HG02852 (cell line): ENCODE measurements around the gene PTMS.
"Not testable (repeated sequence)": the region's sequence is repeated elsewhere in the genome, so short reads cannot be mapped to it uniquely, and the experiment has no call there.

Source experiments
- ATAC-seq: cut with Tn5 transposase; IDR thresholded peaks from one replicate; pipeline ENCODE4 v1.9.1; 2021; ENCODE audit warnings: mild to moderate bottlenecking, moderate library complexity; ENCODE audit not compliant: unreplicated experiment

Gene PTMS, protein sequence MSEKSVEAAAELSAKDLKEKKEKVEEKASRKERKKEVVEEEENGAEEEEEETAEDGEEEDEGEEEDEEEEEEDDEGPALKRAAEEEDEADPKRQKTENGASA

DNA sequence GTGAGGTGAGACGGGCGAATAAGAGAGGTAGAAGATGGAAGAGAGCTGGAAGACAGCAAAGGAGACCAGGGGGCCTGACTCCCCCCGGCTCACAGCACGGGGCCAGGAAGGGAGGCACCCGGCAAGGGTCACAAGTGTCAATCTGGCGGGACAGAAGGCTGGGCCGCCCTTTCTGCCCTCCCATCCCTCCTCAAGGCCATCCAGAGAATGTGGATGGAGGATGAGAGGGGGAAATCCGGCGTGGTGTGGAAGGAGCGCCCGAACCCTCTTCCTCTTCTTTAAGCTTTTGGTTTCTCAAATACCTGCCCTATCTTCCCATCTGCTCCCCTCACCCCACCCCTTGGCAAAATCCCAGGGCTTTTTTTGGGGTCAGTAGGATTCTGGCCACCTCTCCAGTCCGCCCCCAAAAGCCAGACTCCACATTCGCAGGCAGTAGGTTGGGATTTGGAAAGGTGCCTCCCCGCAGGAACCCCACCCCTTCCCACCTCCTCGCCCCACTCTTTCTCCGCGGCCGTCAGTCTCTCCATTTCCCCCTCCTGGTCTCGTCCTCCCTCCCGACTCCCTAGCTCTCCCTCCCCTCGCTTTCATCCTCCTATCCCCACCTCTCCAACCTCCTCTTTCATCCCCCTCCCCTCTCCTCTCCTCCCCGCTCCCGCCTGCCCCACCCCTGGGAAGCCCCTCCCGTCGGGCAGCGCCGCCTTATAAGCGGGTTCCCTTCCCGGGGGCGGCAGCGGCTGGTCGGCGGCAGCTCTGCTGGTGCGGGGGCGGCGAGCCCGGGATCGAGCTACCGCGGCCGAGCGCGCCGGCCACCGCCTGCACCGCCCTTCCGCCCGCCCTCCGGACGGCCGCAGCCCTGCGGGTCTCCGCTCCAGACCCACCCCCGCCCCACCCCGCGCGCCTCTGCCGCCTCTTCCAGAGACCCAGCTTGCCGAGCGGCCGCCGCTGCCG, at the start of gene PTMS:
TSS of gene PTMS (plus strand) at position 730 of the 948 bp plus-strand sequence. CDS start 343 bp downstream, outside the sequence.
- no peak for ATAC-seq

DNA sequence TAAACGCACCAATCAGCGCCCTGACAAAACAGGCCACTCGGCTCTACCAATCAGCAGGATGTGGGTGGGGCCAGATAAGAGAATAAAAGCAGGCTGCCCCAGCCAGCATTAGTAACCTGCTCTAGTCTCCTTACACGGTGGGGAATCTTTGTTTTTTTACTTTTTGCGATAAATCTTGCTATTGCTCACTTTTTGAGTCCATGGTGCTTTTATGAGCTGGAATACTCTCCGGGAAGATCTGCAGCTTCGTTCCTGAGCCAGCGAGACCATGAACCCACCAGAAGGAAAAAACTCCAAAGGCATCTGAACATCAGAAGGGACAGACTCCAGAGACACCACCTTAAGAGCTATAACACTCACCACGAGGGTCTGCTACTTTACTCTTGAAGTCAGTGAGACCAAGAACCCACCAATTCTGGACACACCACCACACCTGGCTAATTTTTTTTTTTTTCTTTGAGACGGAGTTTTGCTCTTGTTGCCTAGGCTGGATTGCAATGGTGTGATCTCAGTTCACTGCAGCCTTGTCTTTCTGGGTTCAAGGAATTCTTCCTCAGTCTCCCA, 49.2 kb upstream of the PTMS start:
- ATAC-seq = no peak

DNA sequence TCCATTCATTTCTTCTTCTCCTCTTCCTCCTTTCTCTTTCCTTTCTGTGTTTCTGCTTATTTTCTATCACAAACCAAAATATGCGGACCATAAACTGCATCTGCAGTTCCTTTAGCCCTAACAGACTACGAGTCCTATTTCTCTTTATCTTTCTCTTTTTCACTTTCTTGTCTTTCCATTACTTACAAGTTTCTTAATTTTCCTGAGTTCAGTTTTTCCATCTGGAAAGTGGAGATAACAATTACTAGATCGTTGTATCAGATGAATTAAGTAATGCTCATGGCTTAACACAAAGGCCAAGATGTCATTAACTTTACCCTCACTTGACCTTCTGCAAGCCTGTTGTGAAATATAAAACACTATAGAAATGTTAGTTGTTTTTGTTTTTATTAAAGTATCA, 43.3 kb upstream of the PTMS start:
- ATAC-seq = no peak

DNA sequence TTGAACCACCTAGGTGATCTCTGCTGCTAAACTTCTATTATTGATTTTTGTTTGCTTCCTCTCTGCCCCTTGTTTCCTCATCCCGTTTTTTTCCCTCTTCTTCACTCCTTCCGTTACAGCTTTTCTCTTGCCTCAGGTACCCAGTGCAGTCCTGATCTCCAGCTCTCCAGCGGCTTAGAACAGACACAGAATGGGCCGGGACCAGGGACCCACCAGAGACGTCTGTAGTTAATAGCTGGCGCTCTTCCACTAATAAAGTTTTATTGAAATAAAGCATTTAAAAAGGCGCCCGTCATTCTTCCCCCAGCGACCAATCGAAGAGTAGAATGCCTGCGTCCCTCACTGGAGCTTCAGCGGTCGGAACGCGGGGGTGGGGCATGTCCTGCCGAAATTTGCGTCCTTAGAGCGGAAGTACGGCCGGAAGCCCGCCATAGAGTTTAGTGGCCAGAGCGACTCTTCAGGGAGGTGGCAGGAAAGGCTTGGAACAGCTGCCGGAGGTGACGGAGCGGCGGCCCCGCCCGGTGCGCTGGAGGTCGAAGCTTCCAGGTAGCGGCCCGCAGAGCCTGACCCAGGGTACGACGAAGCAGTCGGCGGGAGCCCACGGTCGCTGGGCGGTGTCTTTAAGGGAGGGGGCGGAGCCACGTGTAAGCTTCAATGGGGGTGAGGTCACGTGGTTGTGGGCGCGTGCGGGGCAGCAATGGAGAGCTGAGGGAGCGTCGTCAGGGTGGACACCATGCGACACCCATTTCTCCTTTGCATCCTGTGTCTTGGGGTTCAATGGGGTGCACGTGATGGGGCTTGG, 42.4 kb upstream of the PTMS start, which contains the start of gene COPS7A:
TSS of gene COPS7A (plus strand) at position 440 of the 802 bp plus-strand sequence. CDS start 611 bp downstream, outside the sequence.
- peak; percentile 91 for ATAC-seq

DNA sequence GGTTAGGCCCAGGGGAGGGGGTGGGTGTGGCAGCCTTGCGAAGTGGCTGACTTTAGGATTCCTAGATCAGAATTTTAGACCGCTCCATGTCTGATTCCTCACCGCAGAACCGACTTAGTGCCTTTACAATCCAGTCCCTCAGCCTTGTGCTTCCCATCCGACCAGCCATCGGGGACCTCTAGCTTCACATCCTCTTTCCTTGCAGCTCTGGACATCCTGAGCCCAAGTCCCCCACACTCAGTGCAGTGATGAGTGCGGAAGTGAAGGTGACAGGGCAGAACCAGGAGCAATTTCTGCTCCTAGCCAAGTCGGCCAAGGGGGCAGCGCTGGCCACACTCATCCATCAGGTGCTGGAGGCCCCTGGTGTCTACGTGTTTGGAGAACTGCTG, 41.8 kb upstream of the PTMS start:
- peak; percentile 25 for ATAC-seq

DNA sequence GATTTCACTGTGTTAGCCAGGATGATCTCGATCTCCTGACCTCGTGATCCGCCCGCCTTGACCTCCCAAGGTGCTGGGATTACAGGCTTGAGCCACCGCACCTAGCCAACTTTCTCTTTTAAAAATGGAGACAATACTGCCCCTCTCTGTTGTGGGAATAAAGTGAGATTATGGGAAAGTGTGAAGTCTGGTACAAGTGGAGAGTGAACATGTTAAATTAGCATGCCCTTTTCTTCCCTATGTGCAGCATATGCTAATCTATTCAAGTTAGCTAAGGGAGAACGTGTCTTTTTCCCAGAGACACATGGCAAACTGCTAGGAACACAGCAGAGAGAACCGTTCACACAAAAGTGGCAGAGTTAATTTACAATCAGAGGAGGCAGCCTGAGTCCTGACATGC, 40.8 kb upstream of the PTMS start:
- no peak for ATAC-seq

DNA sequence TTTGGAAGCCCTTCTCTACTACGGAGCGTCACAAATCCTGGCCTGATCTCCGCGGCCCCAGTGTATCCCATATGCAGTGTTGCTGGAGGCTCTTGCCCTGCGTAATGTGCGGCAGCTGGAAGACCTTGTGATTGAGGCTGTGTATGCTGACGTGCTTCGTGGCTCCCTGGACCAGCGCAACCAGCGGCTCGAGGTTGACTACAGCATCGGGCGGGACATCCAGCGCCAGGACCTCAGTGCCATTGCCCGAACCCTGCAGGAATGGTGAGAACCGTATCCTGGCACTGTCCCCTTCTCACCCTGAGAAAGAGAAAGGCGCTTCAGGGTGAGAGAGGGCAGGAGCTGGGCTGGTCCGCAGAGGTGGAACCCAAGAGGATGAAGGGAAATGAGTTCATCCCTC, 37.0 kb upstream of the PTMS start:
- ATAC-seq = no peak

DNA sequence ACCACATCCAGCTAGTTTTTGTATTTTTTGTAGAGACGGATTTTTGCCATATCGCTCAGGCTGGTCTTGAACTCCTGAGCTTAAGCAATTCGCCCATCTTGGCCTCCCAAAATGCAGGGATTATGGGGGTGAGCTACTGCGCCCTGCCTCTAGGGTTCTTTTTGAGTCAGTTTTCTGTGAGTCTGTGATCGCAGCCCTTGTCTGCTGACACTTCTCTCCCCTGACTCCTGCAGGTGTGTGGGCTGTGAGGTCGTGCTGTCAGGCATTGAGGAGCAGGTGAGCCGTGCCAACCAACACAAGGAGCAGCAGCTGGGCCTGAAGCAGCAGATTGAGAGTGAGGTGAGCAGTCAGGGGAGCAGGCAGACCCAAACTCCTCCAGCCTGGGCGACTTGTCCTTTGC, 36.0 kb upstream of the PTMS start:
- ATAC-seq = no peak

DNA sequence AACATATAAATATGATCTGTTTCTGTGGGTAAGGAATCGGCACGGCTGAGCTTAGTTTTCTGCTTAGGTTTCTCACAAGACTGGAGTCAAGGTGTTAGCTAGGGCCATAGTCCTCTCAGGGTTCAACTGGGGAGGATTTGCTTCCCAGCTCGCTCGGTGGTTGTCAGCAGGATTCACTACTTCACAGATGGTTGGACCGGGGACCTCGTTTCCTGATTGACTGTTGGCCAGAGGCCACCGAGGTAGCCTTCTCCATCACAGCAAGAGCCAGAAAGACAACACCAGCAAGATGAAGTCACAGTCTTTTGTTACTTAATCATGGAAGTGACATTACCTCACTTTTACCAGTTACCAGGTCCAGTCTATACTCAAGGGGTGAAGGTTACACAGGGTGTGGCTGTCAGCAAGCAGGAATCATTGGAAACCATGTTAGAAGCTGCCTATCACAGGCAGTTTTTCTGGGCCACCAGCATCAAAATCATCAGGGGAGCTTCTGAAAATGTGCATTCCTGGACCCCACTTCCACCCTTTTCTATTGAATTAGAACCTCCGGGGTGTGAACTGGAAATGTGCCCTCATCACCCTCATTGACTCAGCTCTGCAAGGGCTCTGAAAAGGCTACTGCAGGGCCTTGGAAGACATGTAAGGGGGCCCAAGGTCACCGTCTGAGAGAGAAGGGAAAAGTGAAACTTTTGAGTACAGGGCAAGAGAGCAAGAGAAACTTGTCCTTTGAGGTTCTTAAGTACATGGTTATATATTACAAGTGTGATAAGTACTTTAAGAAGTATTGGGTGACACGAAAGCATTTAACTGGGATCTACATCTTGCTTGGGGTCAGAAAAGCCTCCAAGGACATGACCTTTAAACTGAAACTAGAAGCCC, 31.4 kb upstream of the PTMS start:
- ATAC-seq = no peak

DNA sequence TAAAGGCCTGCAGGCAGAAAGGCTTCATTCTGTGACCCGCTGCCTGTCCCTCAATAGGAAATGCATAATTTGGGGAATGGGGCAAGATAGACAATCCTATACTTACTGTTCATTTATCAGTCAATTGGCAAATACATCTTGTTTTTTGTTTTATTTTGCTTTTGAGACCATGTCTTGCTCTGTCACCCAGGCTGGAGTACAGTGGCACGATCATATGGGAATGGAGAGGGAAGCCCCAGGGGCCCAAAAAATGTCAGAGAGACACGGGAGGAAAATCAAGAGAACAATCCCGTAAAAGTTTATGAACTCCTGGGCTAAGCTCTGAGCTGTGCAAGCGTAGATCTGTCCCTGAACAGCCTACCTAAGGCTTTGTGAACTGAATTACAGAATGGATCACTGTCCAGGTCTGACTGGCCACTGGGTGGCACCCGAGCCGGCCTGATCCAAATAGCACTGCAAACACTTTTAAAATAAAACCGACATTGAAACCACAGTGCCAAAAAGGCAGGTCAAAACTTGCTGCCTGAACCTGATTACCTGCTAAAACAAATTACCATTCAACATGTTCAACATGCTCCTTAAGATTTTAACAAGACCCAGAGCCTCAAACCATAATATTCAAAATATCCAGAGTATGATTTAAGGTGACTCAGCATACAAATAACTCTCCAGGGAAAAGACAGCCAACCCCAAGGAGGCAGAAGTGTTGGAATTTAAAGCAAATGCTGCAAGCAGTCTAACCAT, 30.5 kb upstream of the PTMS start:
- ATAC-seq = no peak

DNA sequence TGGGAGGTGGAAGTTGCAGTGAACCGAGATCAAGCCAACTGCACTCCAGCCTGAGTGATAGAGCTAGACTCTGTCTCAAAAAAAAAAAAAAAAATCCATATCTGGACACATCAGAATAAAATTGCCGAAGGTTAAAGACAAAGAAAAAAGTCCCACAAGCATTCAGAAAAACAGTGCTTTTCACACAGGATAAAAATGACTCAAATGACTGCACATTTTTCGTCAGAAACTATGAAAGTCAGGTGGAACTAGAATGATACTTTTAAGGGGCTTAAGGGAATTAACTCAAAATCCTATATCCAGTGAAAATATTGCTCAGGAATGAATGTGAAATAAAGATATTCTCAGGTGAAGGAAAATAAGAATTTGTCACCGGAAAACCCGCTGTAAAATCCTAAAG, 29.4 kb upstream of the PTMS start:
- no peak for ATAC-seq

DNA sequence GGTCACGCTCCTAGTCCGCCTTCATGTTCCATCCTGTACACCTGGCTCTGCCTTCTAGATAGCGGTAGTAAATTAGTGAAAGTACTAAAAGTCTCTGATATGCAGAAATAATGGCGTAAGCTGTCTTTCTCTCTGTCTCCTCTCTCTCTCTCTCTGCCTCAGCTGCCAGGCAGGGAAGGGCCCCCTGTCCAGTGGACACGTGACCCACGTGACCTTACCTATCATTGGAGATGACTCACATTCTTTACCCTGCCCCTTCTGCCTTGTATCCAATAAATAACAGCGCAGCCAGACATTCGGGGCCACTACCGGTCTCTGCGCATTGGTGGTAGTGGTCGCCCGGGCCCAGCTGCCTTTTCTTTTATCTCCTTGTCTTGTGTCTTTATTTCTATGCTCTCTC, 24.1 kb upstream of the PTMS start:
- not testable (repeated sequence) for ATAC-seq

DNA sequence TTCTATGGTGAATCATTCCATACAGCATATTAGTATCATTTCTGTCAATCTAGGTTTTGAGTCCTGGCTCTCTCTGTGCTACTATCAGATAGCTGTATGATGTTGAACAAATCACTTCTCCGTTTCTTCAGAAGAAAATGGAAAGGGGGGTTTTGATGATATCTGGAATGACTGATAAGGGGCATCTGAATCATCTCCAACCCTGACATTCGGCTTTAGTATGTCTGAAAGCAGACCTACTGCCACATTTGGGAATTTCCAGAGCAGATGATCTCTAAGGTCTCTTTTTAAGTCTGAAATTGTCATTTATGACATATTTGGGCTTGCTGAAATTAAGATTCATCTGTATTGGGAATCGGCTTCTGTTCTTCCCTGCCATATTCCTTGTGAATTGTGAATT, 23.3 kb upstream of the PTMS start:
- ATAC-seq = no peak

DNA sequence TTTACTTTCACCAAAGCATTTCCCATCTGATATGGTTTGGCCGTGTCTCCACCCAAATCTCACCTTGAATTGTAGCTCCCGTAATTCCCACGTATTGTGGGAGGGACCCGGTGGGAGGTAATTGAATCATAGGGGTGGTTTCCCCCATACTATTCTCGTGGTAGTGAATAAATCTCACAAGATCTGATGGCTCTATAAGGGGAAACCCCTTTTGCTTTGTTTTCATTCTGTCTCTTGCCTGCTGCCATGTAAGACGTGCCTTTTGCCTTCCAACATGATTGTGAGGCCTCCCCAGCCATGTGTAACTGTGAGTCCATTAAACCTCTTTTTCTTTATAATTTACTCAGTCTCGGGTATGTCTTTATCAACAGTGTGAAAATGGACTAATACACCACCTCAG, 22.9 kb upstream of the PTMS start:
- not testable (repeated sequence) for ATAC-seq

DNA sequence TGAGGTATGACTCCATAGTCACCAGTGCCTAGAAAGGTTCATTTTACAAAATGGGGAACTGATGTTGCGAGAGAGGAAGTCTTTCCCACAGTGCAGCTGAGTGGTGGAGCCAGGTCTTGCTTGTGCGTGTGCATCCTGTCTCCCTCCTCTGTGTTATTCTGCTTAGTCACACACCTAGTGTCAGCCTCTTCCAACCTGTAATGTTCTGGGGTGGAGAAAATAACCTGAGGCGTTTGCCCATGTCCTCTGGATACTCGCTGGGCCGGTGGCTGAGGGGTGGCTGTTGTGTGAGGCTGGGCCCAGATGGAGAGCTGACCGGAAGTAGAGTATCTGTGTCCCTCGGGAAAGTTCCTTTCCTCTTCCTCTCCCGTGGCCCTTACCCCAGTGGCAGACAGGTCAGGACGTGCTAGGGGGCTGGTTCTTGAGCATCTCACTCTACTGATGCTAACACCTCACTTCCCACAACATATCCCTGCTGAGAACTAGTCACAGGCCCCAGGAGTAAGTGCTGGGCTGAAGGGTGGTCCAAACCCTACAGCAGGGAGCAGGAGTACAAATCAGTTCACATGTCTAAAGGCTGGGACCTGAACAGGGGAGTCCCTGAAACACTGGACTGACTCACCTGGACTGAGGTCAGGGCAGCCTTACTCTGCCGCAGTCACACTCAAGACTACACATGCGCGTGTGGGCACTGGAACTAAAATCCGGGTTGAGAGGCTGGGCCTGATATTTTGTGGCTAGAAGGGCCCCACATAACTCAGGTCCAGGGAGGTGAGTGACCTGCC, 20.2 kb upstream of the PTMS start:
- ATAC-seq = no peak

DNA sequence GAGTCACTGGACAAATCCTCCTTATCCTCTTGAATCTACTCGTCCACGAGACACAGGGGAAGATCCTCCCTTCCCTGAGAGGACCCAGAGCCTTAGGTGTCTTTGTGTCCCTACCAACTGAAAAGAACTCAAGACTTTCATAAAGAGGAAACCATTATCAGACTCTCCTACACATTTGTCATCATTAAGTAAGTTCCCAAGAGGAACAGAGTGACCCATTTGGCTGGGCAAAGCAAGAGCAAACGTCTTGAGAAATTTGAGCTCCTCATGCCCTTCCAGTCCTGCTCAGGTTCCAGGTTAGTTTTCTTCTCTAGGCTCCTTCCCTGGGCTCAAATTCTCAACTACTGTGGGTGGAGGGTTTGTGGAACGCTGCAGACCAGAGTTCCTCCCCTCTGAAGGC, 18.9 kb upstream of the PTMS start:
- ATAC-seq = no peak

DNA sequence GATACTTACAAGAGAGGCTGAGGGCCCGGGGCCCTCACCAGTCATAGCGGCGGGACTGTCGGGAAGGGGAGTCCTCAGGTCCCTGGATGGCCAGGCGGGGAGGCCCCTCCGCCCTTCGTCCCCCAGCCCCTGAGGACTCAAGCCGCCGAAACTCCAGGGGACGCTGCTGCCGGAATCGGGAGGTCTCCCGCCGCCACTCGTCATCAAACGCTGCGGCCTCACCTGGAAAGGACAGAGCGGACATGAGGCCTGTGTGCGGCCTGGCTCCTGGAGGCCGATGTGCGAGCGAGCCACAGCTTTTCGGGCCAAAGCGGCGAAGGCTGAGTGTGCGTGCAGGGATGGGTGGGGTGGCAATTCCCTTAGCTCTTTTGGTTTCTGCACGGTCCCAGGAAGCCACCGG, 17.4 kb upstream of the PTMS start:
- no peak for ATAC-seq

DNA sequence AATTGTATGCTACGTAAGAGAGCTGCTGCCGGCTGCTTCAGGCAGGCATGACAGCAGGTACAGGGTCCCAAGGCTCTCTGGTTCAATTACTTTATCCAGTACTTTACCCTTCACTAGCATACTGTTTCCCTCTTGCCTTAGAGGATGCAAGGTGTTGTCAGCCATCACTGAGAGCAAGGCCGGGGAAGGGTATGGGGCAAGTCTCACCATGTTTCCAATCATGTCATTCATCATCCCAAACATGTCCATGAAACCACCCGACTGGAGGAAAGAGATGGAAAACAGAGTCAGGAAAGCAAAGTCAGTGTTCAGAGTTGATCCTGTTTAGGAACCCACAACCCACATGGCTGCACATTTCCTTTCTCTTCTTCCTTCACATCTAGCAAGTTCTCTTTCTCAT, 15.7 kb upstream of the PTMS start:
- ATAC-seq = no peak

DNA sequence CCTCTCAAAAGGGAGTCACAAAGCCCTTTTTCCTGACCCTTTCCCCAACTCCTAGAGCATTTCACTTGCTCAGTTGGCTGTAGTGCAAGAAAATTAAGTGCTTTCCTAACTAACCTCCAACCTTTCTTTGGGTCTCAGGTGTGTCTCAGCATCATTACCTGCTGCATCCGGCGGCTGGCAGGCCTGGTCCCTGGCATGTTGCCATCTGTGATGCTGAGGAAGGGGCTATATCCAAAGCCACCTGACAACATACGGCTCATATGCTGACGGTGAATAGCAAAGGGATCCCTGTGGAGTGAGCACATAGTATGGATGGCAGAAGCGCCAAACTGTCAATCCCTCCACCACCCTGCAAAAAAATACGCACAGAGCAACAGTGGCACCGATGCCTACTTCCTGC, 14.4 kb upstream of the PTMS start:
- no peak for ATAC-seq
